Measurements from ENCODE around the gene TSPAN6. TPM values are rescaled to one million over a fixed set of nuclear protein-coding genes. Genes with fewer than 3 reads are reported as not detected.

TSPAN6 gene
- total RNA-seq, 1 experiment from 2014 or later = 7.2 TPM

DNA sequence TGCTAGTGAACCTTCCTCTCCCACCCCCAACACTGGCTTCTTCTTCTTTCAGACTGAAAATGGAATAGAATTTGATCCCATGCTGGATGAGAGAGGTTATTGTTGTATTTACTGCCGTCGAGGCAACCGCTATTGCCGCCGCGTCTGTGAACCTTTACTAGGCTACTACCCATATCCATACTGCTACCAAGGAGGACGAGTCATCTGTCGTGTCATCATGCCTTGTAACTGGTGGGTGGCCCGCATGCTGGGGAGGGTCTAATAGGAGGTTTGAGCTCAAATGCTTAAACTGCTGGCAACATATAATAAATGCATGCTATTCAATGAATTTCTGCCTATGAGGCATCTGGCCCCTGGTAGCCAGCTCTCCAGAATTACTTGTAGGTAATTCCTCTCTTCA lies 37.1 kb downstream of the TSPAN6 start:
- Histone ChIP-seq H3K4me3 (ENCODE audit: low read depth in 2 of 2, low read length in 2 of 2) (no peak overlapping the region), H3K27me3 (ENCODE audit: control insufficient read depth, insufficient read depth, low read length) (no peaks in the 10 kb centered on the region; the same call in 1 of the 2 replicates), H3K9me3 (ENCODE audit: control insufficient read depth, insufficient read depth, low read depth, low read length) (no peaks in the 10 kb centered on the region), H3K27ac (ENCODE audit: low read length) (no peak overlapping the region), H3K36me3 (ENCODE audit: control insufficient read depth, insufficient read depth, low read length) (no peaks in the 10 kb centered on the region), H3K4me1 (ENCODE audit: control insufficient read depth, insufficient read depth, low read length) (no peaks in the 10 kb centered on the region)
- POLR2A ChIA-PET = no interaction called here
- CTCF ChIA-PET = no interaction called here
- BruUV-seq (replicated peaks) = no TSS peak
- intact Hi-C loops (cut with micrococcal nuclease; ENCODE audit: unreplicated experiment) = no loop called here
- no peak for ATAC-seq
- no peak for DNase-seq (ENCODE audit: low read depth, low spot score)
- in situ Hi-C loops (cut with HindIII; ENCODE audit: low pct_unique_long_range_greater_than_20kb, low sequenced_read_pairs) = no loop called here
- TF ChIP-seq CTCF (IDR thresholded peaks at IDR 0.05) (no peak), SIN3A (IDR thresholded peaks at IDR 0.05; ENCODE audit: borderline replicate concordance, insufficient read depth, low read depth, low read length) (no peak), TCF7L2 (IDR thresholded peaks at IDR 0.05; ENCODE audit: low read depth, low read length) (no peak), POLR2AphosphoS5 (IDR thresholded peaks at IDR 0.05; ENCODE audit: low read depth, low read length) (no peak), REST (IDR thresholded peaks at IDR 0.05; ENCODE audit: insufficient read depth in 1 of 2, low read depth in 2 of 2, low read length in 1 of 2) (no peak)

GRCh38 chrX:100596601-100597000 lies 40.0 kb downstream of the TSPAN6 start:
- in situ Hi-C loops (cut with HindIII; ENCODE audit: low pct_unique_long_range_greater_than_20kb, low sequenced_read_pairs) = no loop called here
- intact Hi-C loops (cut with micrococcal nuclease; ENCODE audit: unreplicated experiment) = no loop called here
- CTCF ChIA-PET = no interaction called here
- ATAC-seq = no peak
- POLR2A ChIA-PET = no interaction called here
- H3K4me3 ChIP-seq (ENCODE audit: low read depth in 2 of 2, low read length in 2 of 2) = no peak overlapping the region
- TF ChIP-seq POLR2AphosphoS5 (IDR thresholded peaks at IDR 0.05; ENCODE audit: low read depth, low read length) (no peak), TCF7L2 (IDR thresholded peaks at IDR 0.05; ENCODE audit: low read depth, low read length) (no peak), SIN3A (IDR thresholded peaks at IDR 0.05; ENCODE audit: borderline replicate concordance, insufficient read depth, low read depth, low read length) (no peak), CTCF (IDR thresholded peaks at IDR 0.05) (no peak), REST (IDR thresholded peaks at IDR 0.05; ENCODE audit: insufficient read depth in 1 of 2, low read depth in 2 of 2, low read length in 1 of 2) (no peak)
- no TSS peak for BruUV-seq (replicated peaks)
- no peaks in the 10 kb centered on the region for H3K9me3 ChIP-seq (ENCODE audit: control insufficient read depth, insufficient read depth, low read depth, low read length)
- no peaks in the 10 kb centered on the region; the same call in 1 of the 2 replicates for H3K27me3 ChIP-seq (ENCODE audit: control insufficient read depth, insufficient read depth, low read length)
- DNase-seq (ENCODE audit: low read depth, low spot score) = no peak
- H3K36me3 ChIP-seq (ENCODE audit: control insufficient read depth, insufficient read depth, low read length) = no peaks in the 10 kb centered on the region
- H3K27ac ChIP-seq (ENCODE audit: low read length) = no peak overlapping the region
- no peaks in the 10 kb centered on the region for H3K4me1 ChIP-seq (ENCODE audit: control insufficient read depth, insufficient read depth, low read length)
